ENCODE results near the gene PDPN. TPM values are rescaled to one million over a fixed set of nuclear protein-coding genes. Genes with fewer than 3 reads are reported as not detected.
A peak's percentile ranks its signal among the peaks of the same experiment; 100 is the strongest.

PDPN gene
- total RNA-seq, 1 donor from 2014 or later: 18.3 TPM

- peak; percentile 33 for DNase-seq (ENCODE audit: low spot score)
Measured at GRCh38 chr1:13577846-13578245, 5.8 kb upstream of the PDPN start.

- DNase-seq (ENCODE audit: low spot score): no peak
Measured at GRCh38 chr1:13581446-13581845, 2.2 kb upstream of the PDPN start.

GRCh38 chr1:13582713-13583443 is 754 bp upstream of the PDPN start:
- no peak for DNase-seq (ENCODE audit: low spot score)

GRCh38 chr1:13583966-13584791 is 547 bp downstream of the PDPN start:
- peak; percentile 50 for DNase-seq (ENCODE audit: low spot score)

- DNase-seq (ENCODE audit: low spot score): peak; percentile 24
Measured at GRCh38 chr1:13584876-13585611, 1.4 kb downstream of the PDPN start.

GRCh38 chr1:13585612-13585991 is 2.0 kb downstream of the PDPN start:
- DNase-seq (ENCODE audit: low spot score): no peak

- DNase-seq (ENCODE audit: low spot score): no peak
Measured at GRCh38 chr1:13586001-13586400, 2.4 kb downstream of the PDPN start.

- DNase-seq (ENCODE audit: low spot score): peak; percentile 71
Measured at GRCh38 chr1:13587256-13588030, 3.8 kb downstream of the PDPN start.

- DNase-seq (ENCODE audit: low spot score): no peak
Measured at GRCh38 chr1:13588946-13589796, 5.5 kb downstream of the PDPN start.

GRCh38 chr1:13590486-13590885 is 6.9 kb downstream of the PDPN start:
- no peak for DNase-seq (ENCODE audit: low spot score)

- peak; percentile 74 for DNase-seq (ENCODE audit: low spot score)
Measured at GRCh38 chr1:13593511-13594131, 10.0 kb downstream of the PDPN start.

- DNase-seq (ENCODE audit: low spot score): no peak
Measured at GRCh38 chr1:13595411-13595810, 11.8 kb downstream of the PDPN start.

- DNase-seq (ENCODE audit: low spot score): no peak
Measured at GRCh38 chr1:13597166-13597565, 13.5 kb downstream of the PDPN start.

- peak; percentile 38 for DNase-seq (ENCODE audit: low spot score)
Measured at GRCh38 chr1:13600762-13601453, 17.3 kb downstream of the PDPN start.

- no peak for DNase-seq (ENCODE audit: low spot score)
Measured at GRCh38 chr1:13604176-13604575, 20.5 kb downstream of the PDPN start.

GRCh38 chr1:13604721-13605120 is 21.1 kb downstream of the PDPN start:
- DNase-seq (ENCODE audit: low spot score): no peak

GRCh38 chr1:13605159-13605558 is 21.5 kb downstream of the PDPN start:
- DNase-seq (ENCODE audit: low spot score): no peak

GRCh38 chr1:13607002-13607401 is 23.4 kb downstream of the PDPN start:
- no peak for DNase-seq (ENCODE audit: low spot score)

- DNase-seq (ENCODE audit: low spot score): no peak
Measured at GRCh38 chr1:13616234-13616633, 32.6 kb downstream of the PDPN start.

Measured in umbilical cord (tissue), 2 donors.